ENCODE data around the gene LPCAT3. TPM values are rescaled to one million over a fixed set of nuclear protein-coding genes. Genes with fewer than 3 reads are reported as not detected.

The LPCAT3 gene
- total and polyA plus RNA-seq, 2 experiments from 2014 or later: 11.8 to 19.7 TPM

DNA sequence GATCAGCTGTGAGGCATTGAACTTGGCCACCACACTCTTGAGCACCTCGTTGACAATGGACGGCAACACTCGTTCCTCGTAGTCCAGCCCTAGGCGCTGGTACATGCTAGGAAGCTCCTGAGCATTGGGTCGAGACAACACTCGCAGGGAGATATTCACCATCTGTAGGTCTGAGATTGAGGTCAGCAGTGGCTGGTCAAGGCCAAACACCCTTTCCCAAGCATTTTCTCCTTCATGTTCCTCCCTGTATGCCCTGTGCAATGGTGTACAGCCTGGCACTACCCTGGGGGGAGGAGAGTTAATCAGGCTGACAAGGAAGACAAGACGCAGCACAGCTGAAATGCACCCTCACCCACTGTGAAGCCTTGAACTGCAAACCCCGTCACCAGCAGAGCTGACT is 49.9 kb downstream of the LPCAT3 start:
- peaks cover 45% of the 10 kb centered on the region for H3F3A ChIP-seq (ENCODE audit: insufficient read depth)
- in situ Hi-C loops (cut with MboI): no loop called here

DNA sequence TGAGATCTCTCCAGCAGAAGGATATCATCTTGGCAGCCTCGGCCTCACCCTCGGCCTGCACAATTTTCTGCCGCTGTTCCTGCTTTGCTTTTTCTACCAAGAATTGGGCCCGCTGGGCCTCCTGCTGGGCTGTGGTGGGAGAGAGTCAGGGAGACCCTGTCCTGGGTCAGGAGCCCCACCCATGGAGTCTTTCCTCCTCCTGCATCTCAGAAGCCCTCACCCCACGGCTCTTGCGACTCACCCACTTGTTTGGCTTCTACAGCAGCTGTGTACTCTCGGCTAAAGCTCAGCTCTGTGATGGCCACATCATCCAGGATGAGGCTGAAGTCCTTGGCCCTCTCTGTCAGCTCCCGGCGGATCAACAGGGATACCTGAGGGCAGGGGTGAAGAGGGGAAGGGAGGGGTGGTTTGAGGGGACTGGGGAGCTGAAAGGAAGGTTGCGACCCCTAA is 50.6 kb downstream of the LPCAT3 start:
- Histone ChIP-seq H3K4me2 (ENCODE audit: unreplicated experiment) (no peak overlapping the region), H3K27me3 (replicated peaks; ENCODE audit: insufficient read depth) (no peaks in the 10 kb centered on the region), H4K20me1 (ENCODE audit: insufficient read depth) (no peaks in the 10 kb centered on the region), H3K4me3 (no peak overlapping the region), H3K4me1 (ENCODE audit: insufficient read depth) (peaks cover 19% of the 10 kb centered on the region), H3K79me2 (ENCODE audit: insufficient read depth) (peaks cover 51% of the 10 kb centered on the region), H3K9me2 (ENCODE audit: insufficient read depth) (no peaks in the 10 kb centered on the region), H3F3A (ENCODE audit: insufficient read depth) (peaks cover 45% of the 10 kb centered on the region), H3K27ac (no peak overlapping the region), H3K9me3 (ENCODE audit: low read depth) (no peaks in the 10 kb centered on the region), H2AFZ (no peak overlapping the region), H3K9ac (no peak overlapping the region), H3K36me3 (ENCODE audit: low read depth) (peaks cover 30% of the 10 kb centered on the region)
- 70 to 83% methylated on average over 7 to 10 of the region's 10 CpGs for WGBS, 2 experiments (ENCODE audit: low coverage in 1 of 2, low lambda C conversion rate in 2 of 2, missing lambda C conversion rate in 2 of 2)
- DNase-seq: no peak
- in situ Hi-C loops (cut with MboI): no loop called here
- TF ChIP-seq EZH2 (IDR thresholded peaks at IDR 0.05; ENCODE audit: insufficient read depth, poor library complexity, severe bottlenecking): no peak
- TF ChIP-seq EZH2phosphoT487 (IDR thresholded peaks at IDR 0.05; ENCODE audit: insufficient read depth, low read depth): no peak

More for the DNA sequence above, 49.9 kb downstream of the LPCAT3 start:
- Histone ChIP-seq H3K4me2 (ENCODE audit: unreplicated experiment) (no peak overlapping the region), H3K27ac (no peak overlapping the region), H3K36me3 (ENCODE audit: low read depth) (peaks cover 30% of the 10 kb centered on the region), H3K27me3 (replicated peaks; ENCODE audit: insufficient read depth) (no peaks in the 10 kb centered on the region), H2AFZ (no peak overlapping the region), H3K4me1 (ENCODE audit: insufficient read depth) (peaks cover 20% of the 10 kb centered on the region), H3K4me3 (peak overlapping the region; percentile 100; the same call in 1 of the 2 replicates), H3K9me2 (ENCODE audit: insufficient read depth) (no peaks in the 10 kb centered on the region), H4K20me1 (ENCODE audit: insufficient read depth) (no peaks in the 10 kb centered on the region), H3K79me2 (ENCODE audit: insufficient read depth) (peaks cover 58% of the 10 kb centered on the region), H3K9ac (peak overlapping the region; percentile 98; the same call in 1 of the 2 replicates), H3K9me3 (ENCODE audit: low read depth) (no peaks in the 10 kb centered on the region)
- TF ChIP-seq EZH2phosphoT487 (IDR thresholded peaks at IDR 0.05; ENCODE audit: insufficient read depth, low read depth) (no peak), EZH2 (IDR thresholded peaks at IDR 0.05; ENCODE audit: insufficient read depth, poor library complexity, severe bottlenecking) (no peak)
- WGBS, 2 experiments (ENCODE audit: low coverage in 1 of 2, low lambda C conversion rate in 2 of 2, missing lambda C conversion rate in 2 of 2): 86 to 92% methylated on average over 9 of the region's 9 CpGs
- no peak for DNase-seq

DNA sequence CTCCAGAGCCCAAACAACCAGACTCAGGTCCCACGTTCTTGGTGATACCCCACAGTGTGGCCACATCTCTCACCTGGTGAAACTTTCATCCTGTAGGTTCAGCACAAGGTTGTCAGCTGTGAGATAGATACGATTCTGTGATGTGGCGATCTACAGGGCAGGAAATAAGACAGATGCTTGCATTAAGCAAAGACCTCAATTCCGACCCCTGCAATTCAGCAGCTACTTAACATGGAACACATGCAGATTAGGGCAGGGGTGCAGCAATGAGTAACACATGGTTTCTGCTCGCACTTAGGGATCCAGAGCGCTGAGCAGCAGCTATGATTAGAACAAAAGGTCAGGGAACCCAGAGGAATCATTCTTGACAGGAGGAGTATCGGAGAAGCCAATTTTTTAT is 51.9 kb downstream of the LPCAT3 start:
- WGBS, 2 experiments (ENCODE audit: low coverage in 1 of 2, low lambda C conversion rate in 2 of 2, missing lambda C conversion rate in 2 of 2): 77 to 80% methylated on average over 7 of the region's 7 CpGs
- Histone ChIP-seq H3K27ac (no peak overlapping the region), H3K79me2 (ENCODE audit: insufficient read depth) (peaks cover 38% of the 10 kb centered on the region), H2AFZ (no peak overlapping the region), H3K4me2 (ENCODE audit: unreplicated experiment) (no peak overlapping the region), H3F3A (ENCODE audit: insufficient read depth) (peaks cover 45% of the 10 kb centered on the region), H3K9me2 (ENCODE audit: insufficient read depth) (no peaks in the 10 kb centered on the region), H3K27me3 (replicated peaks; ENCODE audit: insufficient read depth) (no peaks in the 10 kb centered on the region), H3K9me3 (ENCODE audit: low read depth) (no peaks in the 10 kb centered on the region), H3K4me1 (ENCODE audit: insufficient read depth) (peaks cover 15% of the 10 kb centered on the region; the same call in 1 of the 2 replicates), H4K20me1 (ENCODE audit: insufficient read depth) (no peaks in the 10 kb centered on the region), H3K9ac (no peak overlapping the region), H3K4me3 (no peak overlapping the region), H3K36me3 (ENCODE audit: low read depth) (peaks cover 27% of the 10 kb centered on the region)
- DNase-seq: no peak
- in situ Hi-C loops (cut with MboI): no loop called here
- TF ChIP-seq EZH2phosphoT487 (IDR thresholded peaks at IDR 0.05; ENCODE audit: insufficient read depth, low read depth) (no peak), EZH2 (IDR thresholded peaks at IDR 0.05; ENCODE audit: insufficient read depth, poor library complexity, severe bottlenecking) (no peak)

DNA sequence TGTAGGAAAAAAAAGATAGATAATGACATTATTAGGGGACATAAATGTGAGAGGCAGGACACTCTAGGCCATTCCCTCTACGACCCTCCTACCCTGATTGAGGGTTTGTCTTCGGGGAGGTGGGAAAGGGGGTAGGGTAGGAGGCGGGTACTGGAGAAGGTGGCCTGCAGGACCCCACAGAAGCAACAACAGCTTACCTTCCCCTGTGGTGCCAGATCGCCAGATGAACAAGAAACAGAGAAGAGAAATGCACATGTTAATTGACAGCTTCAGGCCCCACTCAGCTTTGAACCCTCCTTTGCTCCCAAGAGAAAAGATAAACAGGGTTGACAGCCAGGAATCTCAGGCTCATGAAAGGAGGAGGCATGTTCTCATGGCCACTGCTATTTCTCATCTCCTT is 52.6 kb downstream of the LPCAT3 start:
- H3K9me2 ChIP-seq (ENCODE audit: insufficient read depth): no peaks in the 10 kb centered on the region
- H3K27ac ChIP-seq: peak overlapping the region; percentile 53; the same call in 1 of the 2 replicates
- no peaks in the 10 kb centered on the region for H4K20me1 ChIP-seq (ENCODE audit: insufficient read depth)
- H3K36me3 ChIP-seq (ENCODE audit: low read depth): peaks cover 27% of the 10 kb centered on the region
- no peak for TF ChIP-seq EZH2phosphoT487 (IDR thresholded peaks at IDR 0.05; ENCODE audit: insufficient read depth, low read depth)
- TF ChIP-seq EZH2 (IDR thresholded peaks at IDR 0.05; ENCODE audit: insufficient read depth, poor library complexity, severe bottlenecking): no peak
- H3F3A ChIP-seq (ENCODE audit: insufficient read depth): peaks cover 45% of the 10 kb centered on the region
- no peaks in the 10 kb centered on the region for H3K27me3 ChIP-seq (replicated peaks; ENCODE audit: insufficient read depth)
- no peak overlapping the region for H3K4me3 ChIP-seq
- H3K4me1 ChIP-seq (ENCODE audit: insufficient read depth): peaks cover 15% of the 10 kb centered on the region; the same call in 1 of the 2 replicates
- peaks cover 31% of the 10 kb centered on the region for H3K79me2 ChIP-seq (ENCODE audit: insufficient read depth)
- no peak for DNase-seq
- no peak overlapping the region for H3K4me2 ChIP-seq (ENCODE audit: unreplicated experiment)
- no peak overlapping the region for H2AFZ ChIP-seq
- H3K9me3 ChIP-seq (ENCODE audit: low read depth): no peaks in the 10 kb centered on the region
- H3K9ac ChIP-seq: no peak overlapping the region
- WGBS, 2 experiments (ENCODE audit: low coverage in 1 of 2, low lambda C conversion rate in 2 of 2, missing lambda C conversion rate in 2 of 2): 83 to 87% methylated on average over 4 of the region's 4 CpGs
- in situ Hi-C loops (cut with MboI): no loop called here
